Inflammatory macrophage treated with lipopolysaccharide for 1 hour (primary cell): ENCODE data around the gene MLANA.

Experiments used
- DNase-seq, 2 donors: peaks; one replicate each; pipeline ENCODE4 v3.0.0-alpha.2; 2020 to 2022

Gene MLANA

GRCh38 chr9:5908918-5909317, 18.2 kb downstream of the MLANA start:
- DNase-seq, result no peak

GRCh38 chr9:5909976-5910375, 19.3 kb downstream of the MLANA start:
- DNase-seq, result no peak

- no peak for DNase-seq
Observed at GRCh38 chr9:5910413-5911057, 19.8 kb downstream of the MLANA start.

GRCh38 chr9:5915438-5915837, 24.7 kb downstream of the MLANA start:
- DNase-seq, result no peak

- no peak for DNase-seq
Observed at GRCh38 chr9:5917273-5917672, 26.6 kb downstream of the MLANA start.

- DNase-seq, result no peak
Observed at GRCh38 chr9:5917888-5918287, 27.2 kb downstream of the MLANA start.

GRCh38 chr9:5918460-5918859, 27.8 kb downstream of the MLANA start:
- no peak for DNase-seq

GRCh38 chr9:5920860-5921328, 30.2 kb downstream of the MLANA start:
- DNase-seq, result no peak

- no peak for DNase-seq
Observed at GRCh38 chr9:5922192-5922591, 31.5 kb downstream of the MLANA start.

- DNase-seq, result no peak
Observed at GRCh38 chr9:5931657-5932056, 41.0 kb downstream of the MLANA start.

GRCh38 chr9:5938449-5938848, 47.8 kb downstream of the MLANA start:
- DNase-seq, result no peak

- no peak for DNase-seq
Observed at GRCh38 chr9:5939530-5939929, 48.8 kb downstream of the MLANA start.

- DNase-seq, result no peak
Observed at GRCh38 chr9:5941214-5941613, 50.5 kb downstream of the MLANA start.

- no peak for DNase-seq
Observed at GRCh38 chr9:5945112-5945511, 54.4 kb downstream of the MLANA start.

- no peak for DNase-seq
Observed at GRCh38 chr9:5947912-5948311, 57.2 kb downstream of the MLANA start.

- DNase-seq, result peak; percentile 32 to 40
Observed at GRCh38 chr9:5949103-5949699, 58.5 kb downstream of the MLANA start.

- no peak for DNase-seq
Observed at GRCh38 chr9:5950261-5950660, 59.6 kb downstream of the MLANA start.

- DNase-seq, result no peak
Observed at GRCh38 chr9:5951686-5952211, 61.1 kb downstream of the MLANA start.

GRCh38 chr9:5953743-5954707, 63.3 kb downstream of the MLANA start:
- DNase-seq, result no peak

GRCh38 chr9:5957166-5957565, 66.5 kb downstream of the MLANA start:
- DNase-seq, result no peak

- no peak for DNase-seq
Observed at GRCh38 chr9:5958273-5958672, 67.6 kb downstream of the MLANA start.
